HCT116 (cell line): ENCODE results near the gene UBA6. TPM values are rescaled to one million over a fixed set of nuclear protein-coding genes. Genes with fewer than 3 reads are reported as not detected.

Experiments used
- ATAC-seq: fragments of 200-7000 bp; cut with Tn5 transposase; 2 replicates; pipeline ENCODE4 v1.9.1; 2020; ENCODE audit warnings: mild to moderate bottlenecking, moderate library complexity
- BruUV-seq: library from RNA; stranded (reverse); fragments of 400-500 nt; replicated peaks from 2 replicates; lab custom pipeline; 2021; lab: Mats Ljungman, UMichigan
- CTCF ChIA-PET: fragments of 300-600 bp; sonication (Branson Sonifier 250); formaldehyde crosslinking; loops from one replicate; lab custom pipeline; 2021; ENCODE audit warnings: antibody characterized with exemption; lab: Charles Lee
- POLR2A ChIA-PET: fragments of 300-600, 350-600 bp; sonication (Branson Sonifier 250); formaldehyde crosslinking; loops from one replicate; lab custom pipeline; 2021; ENCODE audit warnings: antibody characterized with exemption; lab: Charles Lee
- RAD21 ChIA-PET, 2 experiments: fragments of 300-600 bp; sonication (Branson Sonifier 250); formaldehyde crosslinking; loops; one replicate each; lab custom pipeline; 2023; ENCODE audit warnings: low total read pairs in 2 of 2; ENCODE audit not compliant: uncharacterized antibody in 2 of 2, unreplicated experiment in 2 of 2, low non-redundant PET in 1 of 2; lab: Charles Lee
- DNase-seq: peaks from one replicate; pipeline ENCODE4 v3.0.0-alpha.2; 2010; ENCODE audit warnings: low read depth, low spot score
- H2AFZ ChIP-seq: fragments of 200-600 bp; shearing (Covaris generic), sonication (generic); 2 replicates; pipeline ENCODE4 v1.6.1; 2017; ENCODE audit warnings: low read depth, mixed run types, mixed read lengths, antibody characterized with exemption, low read length; ENCODE audit not compliant: poor library complexity, severe bottlenecking
- H3K27ac ChIP-seq: 2 replicates; pipeline ENCODE4 v1.5.1; 2012; ENCODE audit warnings: low read depth, low read length
- H3K27me3 ChIP-seq: fragments of 200-600 bp; sonication (generic); 2 replicates; pipeline ENCODE4 v1.6.1; 2016; ENCODE audit warnings: mixed run types, low read length, mixed read lengths; ENCODE audit not compliant: insufficient read depth
- H3K36me3 ChIP-seq, 2 experiments: fragments of 200-500 bp in 1 of 2; fragments of 200-600 bp in 1 of 2; sonication (Bioruptor generic) in 1 of 2; sonication (generic) in 1 of 2; 2 replicates each; pipeline versions ENCODE4 v1.5.1 to v1.6.1; 2014 to 2016; ENCODE audit warnings: low read length in 2 of 2, inconsistent platforms in 1 of 2, mixed read lengths in 1 of 2, mixed run types in 1 of 2; ENCODE audit not compliant: insufficient read depth in 2 of 2, control insufficient read depth in 1 of 2
- H3K4me1 ChIP-seq, 2 experiments: fragments of 200-600 bp in 1 of 2; sonication (generic) in 1 of 2; 2 replicates each; pipeline versions ENCODE4 v1.5.1 to v1.6.1; 2012 to 2017; ENCODE audit warnings: low read length in 2 of 2, inconsistent platforms in 1 of 2, mild to moderate bottlenecking in 1 of 2, mixed read lengths in 1 of 2, mixed run types in 1 of 2, moderate library complexity in 1 of 2; ENCODE audit not compliant: insufficient read depth in 2 of 2, control insufficient read depth in 1 of 2
- H3K4me2 ChIP-seq: fragments of 200-600 bp; sonication (generic); 2 replicates; pipeline ENCODE4 v1.6.1; 2017; ENCODE audit warnings: mixed run types, low read length, mixed read lengths
- H3K4me3 ChIP-seq, 2 experiments: fragments of 200-600 bp in 1 of 2; sonication (generic) in 1 of 2; replicated peaks in 1 of 2; 2 replicates each; pipeline ENCODE4 v1.5.1; 2011 to 2016; ENCODE audit warnings: low read length in 2 of 2, control low read depth in 1 of 2, low read depth in 1 of 2, mild to moderate bottlenecking in 1 of 2, mixed read lengths in 1 of 2, mixed run types in 1 of 2
- H3K79me2 ChIP-seq: fragments of 200-600 bp; sonication (generic); 2 replicates; pipeline ENCODE4 v1.6.1; 2017; ENCODE audit warnings: mild to moderate bottlenecking, mixed run types, low read length, moderate library complexity, mixed read lengths; ENCODE audit not compliant: insufficient read depth
- H3K9ac ChIP-seq: fragments of 200-600 bp; sonication (generic); 2 replicates; pipeline ENCODE4 v1.6.1; 2016; ENCODE audit warnings: low read length, mixed read lengths
- H3K9me2 ChIP-seq: fragments of 200-600 bp; sonication (generic), shearing (Covaris generic); 2 replicates; pipeline ENCODE4 v1.6.1; 2017; ENCODE audit warnings: mixed run types, mild to moderate bottlenecking, moderate library complexity; ENCODE audit not compliant: insufficient read depth
- H3K9me3 ChIP-seq, 2 experiments: fragments of 200-500 bp in 1 of 2; fragments of 200-600 bp in 1 of 2; sonication (Bioruptor generic) in 1 of 2; sonication (generic) in 1 of 2; 2 replicates each; pipeline ENCODE4 v1.6.1; 2014 to 2017; ENCODE audit warnings: low read length in 2 of 2, mixed read lengths in 2 of 2, inconsistent platforms in 1 of 2, low read depth in 1 of 2, mild to moderate bottlenecking in 1 of 2, mixed run types in 1 of 2, moderate library complexity in 1 of 2; ENCODE audit not compliant: control insufficient read depth in 1 of 2, insufficient read depth in 1 of 2
- H4K20me1 ChIP-seq: fragments of 200-600 bp; sonication (generic), shearing (Covaris generic); 2 replicates; pipeline ENCODE4 v1.6.1; 2017; ENCODE audit warnings: mixed run types, mild to moderate bottlenecking, moderate library complexity; ENCODE audit not compliant: insufficient read depth
- ATF3 ChIP-seq: IDR thresholded peaks from 2 replicates; pipeline ENCODE4 v1.6.1; 2012
- CBX3 ChIP-seq: IDR thresholded peaks from 2 replicates; pipeline ENCODE4 v1.6.1; 2012; ENCODE audit warnings: low read depth
- CTCF ChIP-seq, 3 experiments: fragments of 200-600 bp in 1 of 3; sonication (generic) in 1 of 3; IDR thresholded peaks in 2 of 3; conservative IDR thresholded peaks in 1 of 3; 2 replicates each; pipeline ENCODE4 v1.5.1; 2012 to 2017; ENCODE audit warnings: low read depth in 2 of 3, low read length in 2 of 3, antibody characterized with exemption in 1 of 3, borderline replicate concordance in 1 of 3, control low read depth in 1 of 3, mild to moderate bottlenecking in 1 of 3, mixed read lengths in 1 of 3, mixed run types in 1 of 3, moderate library complexity in 1 of 3; ENCODE audit not compliant: insufficient read depth in 1 of 3
- EGR1 ChIP-seq: IDR thresholded peaks from 2 replicates; pipeline ENCODE4 v1.6.1; 2012; ENCODE audit warnings: low read depth
- ELF1 ChIP-seq: IDR thresholded peaks from 2 replicates; pipeline ENCODE4 v1.6.1; 2012; ENCODE audit warnings: low read depth, borderline replicate concordance
- EZH2phosphoT487 ChIP-seq: fragments of 200-600 bp; IDR thresholded peaks from 2 replicates; pipeline ENCODE4 v1.6.1; 2018; ENCODE audit warnings: antibody characterized with exemption, borderline replicate concordance
- FOSL1 ChIP-seq: IDR thresholded peaks from 2 replicates; pipeline ENCODE4 v1.6.1; 2012; ENCODE audit warnings: low read depth
- JUND ChIP-seq: IDR thresholded peaks from 2 replicates; pipeline ENCODE4 v1.6.1; 2012
- MAX ChIP-seq: IDR thresholded peaks from 2 replicates; pipeline ENCODE4 v1.6.1; 2012
- POLR2AphosphoS5 ChIP-seq: IDR thresholded peaks from 2 replicates; pipeline ENCODE4 v1.6.1; 2011; ENCODE audit warnings: mild to moderate bottlenecking, low read depth, low read length, moderate library complexity
- RAD21 ChIP-seq: IDR thresholded peaks from 2 replicates; pipeline ENCODE4 v1.6.1; 2012; ENCODE audit warnings: low read depth, mild to moderate bottlenecking
- REST ChIP-seq: IDR thresholded peaks from 2 replicates; pipeline ENCODE4 v1.6.1; 2012; ENCODE audit warnings: low read depth
- SIN3A ChIP-seq: IDR thresholded peaks from 2 replicates; pipeline ENCODE4 v1.6.1; 2012; ENCODE audit warnings: low read depth
- SP1 ChIP-seq: IDR thresholded peaks from 2 replicates; pipeline ENCODE4 v1.6.1; 2012; ENCODE audit warnings: low read depth
- SRF ChIP-seq: IDR thresholded peaks from 2 replicates; pipeline ENCODE4 v1.6.1; 2012; ENCODE audit warnings: low read depth
- TCF7L2 ChIP-seq: IDR thresholded peaks from 2 replicates; pipeline ENCODE4 v1.7.0; 2011; ENCODE audit warnings: borderline replicate concordance, inconsistent platforms; ENCODE audit not compliant: insufficient read depth, insufficient read length; ENCODE audit errors: extremely low read depth
- YY1 ChIP-seq: IDR thresholded peaks from 2 replicates; pipeline ENCODE4 v1.6.1; 2011; ENCODE audit warnings: low read length, low read depth, moderate library complexity, mild to moderate bottlenecking; ENCODE audit not compliant: insufficient replicate concordance; ENCODE audit errors: extremely low read depth
- ZFX ChIP-seq: fragments of 450-650 bp; IDR thresholded peaks from 2 replicates; pipeline ENCODE4 v1.6.1; 2017
- ZNF274 ChIP-seq: fragments of 200-500 bp; sonication (Bioruptor generic); IDR thresholded peaks from 2 replicates; pipeline ENCODE4 v1.6.1; 2014; ENCODE audit warnings: mild to moderate bottlenecking, low read depth, low read length, inconsistent platforms
- intact Hi-C: fragments of 100-400 bp; cut with micrococcal nuclease; formaldehyde crosslinking; loops from 2 replicates; pipeline ENCODE4 v1.10.0; 2022
- total RNA-seq: library from RNA; stranded (reverse); gene quantifications from one replicate; pipeline ENCODE4 v1.2.1, GENCODE V29; 2021; ENCODE audit not compliant: unreplicated experiment
- TF ChIP-seq, protein P1 (sequence below): IDR thresholded peaks from 2 replicates; pipeline ENCODE4 v1.6.1; 2011; ENCODE audit warnings: mild to moderate bottlenecking, low read length, moderate library complexity; ENCODE audit not compliant: insufficient replicate concordance; ENCODE audit errors: extremely low read depth

UBA6 gene
- total RNA-seq, 1 experiment from 2014 or later: 98.9 TPM

- RAD21 ChIA-PET: no interaction called here
- Histone ChIP-seq H3K79me2 (no peaks in the 10 kb centered on the region), H3K27me3 (no peaks in the 10 kb centered on the region), H4K20me1 (no peaks in the 10 kb centered on the region), H2AFZ (no peak overlapping the region), H3K9me3 (no peaks in the 10 kb centered on the region), H3K27ac (no peak overlapping the region), H3K4me3 (no peak overlapping the region), H3K9me2 (no peaks in the 10 kb centered on the region)
- no TSS peak for BruUV-seq
- TF ChIP-seq TCF7L2: no peak
- no peak for TF ChIP-seq RAD21
- TF ChIP-seq SRF: no peak
- no peak for TF ChIP-seq EZH2phosphoT487
- TF ChIP-seq POLR2AphosphoS5: no peak
- no peak for TF ChIP-seq CTCF (IDR thresholded peaks at IDR 0.05 in 2 of 3, conservative IDR thresholded peaks at IDR 0.05 in 1 of 3; ENCODE audit: borderline replicate concordance in 1 of 3, insufficient read depth in 1 of 3, low read depth in 2 of 3, low read length in 2 of 3)
- TF ChIP-seq ZNF274: no peak
- TF ChIP-seq, protein P1, sequence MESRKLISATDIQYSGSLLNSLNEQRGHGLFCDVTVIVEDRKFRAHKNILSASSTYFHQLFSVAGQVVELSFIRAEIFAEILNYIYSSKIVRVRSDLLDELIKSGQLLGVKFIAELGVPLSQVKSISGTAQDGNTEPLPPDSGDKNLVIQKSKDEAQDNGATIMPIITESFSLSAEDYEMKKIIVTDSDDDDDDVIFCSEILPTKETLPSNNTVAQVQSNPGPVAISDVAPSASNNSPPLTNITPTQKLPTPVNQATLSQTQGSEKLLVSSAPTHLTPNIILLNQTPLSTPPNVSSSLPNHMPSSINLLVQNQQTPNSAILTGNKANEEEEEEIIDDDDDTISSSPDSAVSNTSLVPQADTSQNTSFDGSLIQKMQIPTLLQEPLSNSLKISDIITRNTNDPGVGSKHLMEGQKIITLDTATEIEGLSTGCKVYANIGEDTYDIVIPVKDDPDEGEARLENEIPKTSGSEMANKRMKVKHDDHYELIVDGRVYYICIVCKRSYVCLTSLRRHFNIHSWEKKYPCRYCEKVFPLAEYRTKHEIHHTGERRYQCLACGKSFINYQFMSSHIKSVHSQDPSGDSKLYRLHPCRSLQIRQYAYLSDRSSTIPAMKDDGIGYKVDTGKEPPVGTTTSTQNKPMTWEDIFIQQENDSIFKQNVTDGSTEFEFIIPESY: no peak
- no peak for TF ChIP-seq ZFX
- TF ChIP-seq MAX: no peak
- TF ChIP-seq SIN3A: no peak
- TF ChIP-seq REST: no peak
- TF ChIP-seq SP1: no peak
- TF ChIP-seq FOSL1: no peak
- no peak for TF ChIP-seq EGR1
- no peak for TF ChIP-seq YY1
- TF ChIP-seq ELF1: no peak
- TF ChIP-seq JUND: no peak
- no peak for TF ChIP-seq CBX3
- TF ChIP-seq ATF3: no peak
- TF ChIP-seq, all 23 proteins: peak for 0
- intact Hi-C loops: no loop called here
- POLR2A ChIA-PET: no interaction called here
- ATAC-seq (no peak), DNase-seq (no peak)
- H3K4me2 ChIP-seq: no peak overlapping the region
- peaks cover 20 to 25% of the 10 kb centered on the region in 2 experiments; a peak in 3 of 4 replicates for H3K36me3 ChIP-seq
- H3K9ac ChIP-seq: no peak overlapping the region
- H3K4me1 ChIP-seq: no peaks in the 10 kb centered on the region
- CTCF ChIA-PET: no interaction called here
These were observed 68.5 kb downstream of the UBA6 start for GRCh38 chr4:67632492-67632891.
